NCI-H2029 (cell line): ENCODE results near the gene PDHB.
"Not testable (repeated sequence)": the region's sequence is repeated elsewhere in the genome, so short reads cannot be mapped to it uniquely, and the experiment has no call there.

Source experiments
- DNase-seq: peaks from one replicate; lab custom pipeline; 2025; lab: John Stamatoyannopoulos, UW

Gene PDHB

DNA sequence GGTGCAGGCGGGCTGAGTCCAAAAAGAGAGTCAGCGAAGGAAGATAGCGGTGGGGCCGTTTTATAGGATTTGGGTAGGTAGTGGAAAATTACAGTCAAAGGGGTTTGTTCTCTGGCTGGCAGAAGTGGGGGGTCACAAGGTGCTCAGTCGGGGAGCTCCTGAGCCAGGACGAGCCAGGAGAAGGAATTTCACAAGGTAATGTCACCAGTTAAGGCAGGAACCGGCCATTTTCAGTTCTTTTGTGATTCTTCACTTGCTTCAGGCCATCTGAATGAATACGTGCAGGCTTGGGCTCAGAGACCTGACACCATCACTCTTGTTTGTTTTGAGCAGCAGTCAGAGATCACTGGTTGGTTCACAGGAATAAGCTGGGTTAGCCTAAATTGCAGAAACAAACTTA is 3.6 kb upstream of the PDHB start:
- DNase-seq: not testable (repeated sequence)

DNA sequence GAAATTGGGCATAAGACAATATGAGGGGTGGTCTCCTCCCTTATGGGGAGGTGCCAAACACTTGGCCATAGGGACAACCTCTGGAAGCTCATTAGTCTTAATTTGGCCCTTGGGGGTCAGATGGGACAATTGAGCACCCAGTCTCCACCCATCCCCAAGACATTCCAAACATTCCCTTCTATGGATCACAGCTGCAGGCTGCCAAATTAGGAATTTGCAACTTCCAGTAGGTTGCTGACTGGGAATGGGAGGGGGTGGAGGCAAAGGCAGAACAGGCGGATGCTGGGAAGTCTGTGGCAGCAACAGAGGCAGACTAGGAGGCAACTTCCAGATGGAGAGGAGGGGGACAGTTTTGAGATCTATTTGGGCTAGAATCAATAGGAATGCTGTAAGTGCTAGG is 1.4 kb upstream of the PDHB start:
- no peak for DNase-seq

DNA sequence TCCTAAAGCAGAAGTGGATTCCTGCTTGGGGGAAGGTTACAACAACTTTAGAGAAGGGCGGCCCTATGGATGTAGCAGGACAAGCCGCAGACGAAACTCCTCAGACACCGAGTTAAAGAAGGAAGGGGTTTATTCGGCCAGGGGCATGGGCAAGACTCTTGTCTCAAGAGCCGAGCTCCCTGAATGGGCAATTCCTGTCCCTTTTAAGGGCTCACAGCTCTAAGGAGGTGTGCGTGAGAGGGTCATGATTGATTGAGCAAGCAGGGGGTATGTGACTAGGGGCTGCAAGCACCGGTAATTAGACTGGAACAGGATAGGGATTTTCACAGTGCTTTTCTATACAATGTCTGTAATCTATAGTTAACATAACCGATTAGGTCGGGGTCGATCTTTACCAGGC is 879 bp upstream of the PDHB start:
- no peak for DNase-seq

DNA sequence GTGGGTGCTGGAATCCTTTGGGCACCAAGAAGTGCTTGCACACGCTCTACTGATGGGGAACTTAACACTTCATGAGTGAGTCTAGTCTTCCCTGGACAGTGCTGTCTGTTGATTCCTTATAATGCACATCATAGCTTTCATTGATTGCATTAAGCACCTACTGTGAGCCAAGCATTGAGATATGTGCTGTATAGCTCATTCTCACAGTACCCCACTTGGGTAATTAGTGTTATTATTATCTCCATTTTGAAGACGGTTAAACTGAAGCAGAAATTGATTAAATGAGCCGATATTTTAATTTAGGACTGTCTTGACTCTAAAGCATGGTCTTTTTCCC is 504 bp upstream of the PDHB start:
- DNase-seq: no peak

DNA sequence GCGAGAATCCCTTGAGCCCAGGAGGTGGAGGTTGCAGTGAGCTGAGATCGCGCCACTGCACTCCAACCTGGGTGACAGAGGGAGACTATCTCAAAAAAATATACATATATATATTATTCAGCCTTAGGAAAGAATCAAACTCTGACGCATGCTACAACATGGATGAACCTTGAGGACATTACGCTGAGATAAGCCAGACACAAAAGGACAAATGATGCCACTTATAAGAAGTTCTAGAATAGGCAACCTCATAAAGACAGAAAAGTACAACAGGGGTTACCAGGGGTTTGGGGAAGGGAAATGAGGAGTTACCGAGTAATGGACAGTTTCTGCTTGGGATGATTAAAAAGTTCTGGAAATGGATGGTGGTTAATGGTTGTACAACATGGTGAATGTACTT is 727 bp downstream of the PDHB start:
- DNase-seq: no peak

DNA sequence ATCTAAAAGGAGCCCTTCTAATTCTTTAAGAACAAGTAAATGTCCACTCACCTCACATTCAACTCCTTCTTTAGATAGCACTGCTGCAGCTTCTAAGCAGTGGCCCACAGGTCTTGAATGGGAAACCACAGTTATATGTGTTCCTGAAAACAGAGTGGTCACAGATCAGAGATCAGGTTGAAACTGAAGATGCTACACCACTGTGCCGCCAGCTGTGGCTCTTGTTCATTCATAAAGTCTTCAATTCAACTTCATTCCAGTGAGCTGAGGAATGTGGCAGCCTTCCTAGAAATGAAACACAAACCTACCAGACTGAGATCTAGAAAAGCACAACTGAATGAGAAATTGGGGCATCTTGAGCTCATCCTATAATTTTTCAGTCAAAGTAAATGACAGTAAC is 4.0 kb downstream of the PDHB start:
- DNase-seq: no peak

DNA sequence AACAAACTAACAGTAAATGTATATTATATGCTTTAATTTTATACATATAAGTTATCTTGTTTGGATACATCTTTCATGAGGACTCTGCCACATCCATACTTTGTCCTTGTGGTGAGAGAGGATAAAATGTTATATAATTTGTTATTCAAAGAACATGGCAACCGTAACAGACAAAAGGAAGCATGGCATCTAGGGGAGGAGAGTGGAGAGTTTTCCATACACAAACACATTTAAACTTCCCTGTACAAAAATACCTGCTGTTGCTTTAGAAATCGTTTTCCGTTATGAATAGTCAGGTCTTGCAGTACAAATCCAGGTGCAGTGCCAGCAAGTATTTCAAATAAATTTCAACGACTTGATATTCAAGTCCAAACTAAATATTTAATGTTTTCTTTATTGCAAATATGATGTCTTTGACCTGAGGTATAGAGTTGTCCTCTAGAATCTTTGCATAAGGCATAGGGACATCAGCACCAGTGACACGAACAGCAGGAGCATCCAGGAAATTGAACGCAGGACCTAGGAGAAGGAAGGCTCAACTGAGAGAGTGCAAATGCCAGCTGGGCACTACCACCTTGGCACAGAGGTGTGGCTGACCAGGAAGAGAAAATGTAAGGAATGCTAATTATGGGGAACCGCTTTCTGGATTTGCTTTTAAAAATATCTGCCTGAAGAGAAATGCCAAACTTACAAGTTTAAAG is 5.8 kb downstream of the PDHB start:
- no peak for DNase-seq

DNA sequence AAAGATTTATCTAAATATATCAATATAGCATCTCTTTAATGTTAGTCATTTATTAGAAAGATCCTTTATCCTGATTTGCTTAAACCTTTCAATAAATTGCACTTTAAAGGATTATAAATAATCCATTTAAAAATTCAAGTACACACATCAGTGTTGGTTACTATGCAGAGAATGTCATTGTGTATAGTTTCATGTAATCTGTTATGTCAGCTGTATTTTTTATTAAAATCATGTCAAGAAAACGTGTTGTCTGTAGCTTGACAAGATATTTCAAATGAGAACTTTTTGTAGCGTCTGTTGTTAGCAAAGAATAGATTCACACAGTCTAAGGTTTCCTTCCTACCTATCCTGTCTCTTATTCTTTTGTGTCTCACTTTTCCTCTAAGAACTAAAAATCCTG is 7.8 kb downstream of the PDHB start:
- no peak for DNase-seq

DNA sequence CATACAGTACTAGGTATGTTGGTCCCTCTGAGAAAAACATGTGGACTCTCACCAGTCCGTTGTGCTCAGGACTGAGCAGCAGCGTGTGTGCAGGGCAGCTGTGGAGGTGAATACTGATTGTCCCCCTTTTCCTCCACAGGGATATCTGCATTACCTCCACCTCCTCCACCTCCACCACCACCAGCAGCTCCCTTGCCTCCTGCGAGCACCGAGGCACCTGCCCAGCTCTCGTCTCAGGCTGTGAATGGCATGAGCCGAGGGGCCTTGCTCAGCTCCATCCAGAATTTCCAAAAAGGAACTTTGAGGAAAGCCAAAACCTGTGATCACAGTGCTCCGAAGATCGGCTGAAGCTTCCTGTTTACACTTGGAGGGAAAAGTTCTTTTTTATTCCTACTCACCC is 9.0 kb downstream of the PDHB start:
- no peak for DNase-seq

DNA sequence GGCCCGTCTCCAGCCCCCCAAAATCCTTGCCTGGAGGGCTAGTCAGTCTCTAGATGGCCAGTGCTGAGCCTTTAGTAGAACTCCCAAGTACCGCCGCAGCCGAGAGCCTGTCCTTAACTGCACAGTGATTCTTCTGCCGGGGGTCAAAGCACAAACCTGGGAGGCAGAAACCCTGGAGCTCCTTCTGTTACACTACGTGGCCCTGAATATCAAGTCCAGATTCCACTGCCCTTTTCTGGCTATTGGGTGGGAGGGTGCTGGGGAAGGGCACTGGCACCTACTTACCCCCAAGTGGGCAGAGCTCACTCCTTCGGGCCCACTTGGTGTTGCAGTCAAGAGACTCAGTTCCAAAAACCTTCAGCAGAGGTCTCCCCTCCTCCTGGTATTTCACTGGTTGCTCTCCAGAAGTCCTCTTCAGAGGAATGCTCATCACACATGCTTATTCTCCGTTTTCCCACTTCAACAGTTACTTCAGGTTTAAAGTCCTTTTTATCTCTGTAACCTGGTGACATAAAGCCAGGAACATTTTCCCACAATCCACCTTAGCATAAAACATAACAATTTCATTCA is 10.8 kb downstream of the PDHB start:
- DNase-seq: no peak

DNA sequence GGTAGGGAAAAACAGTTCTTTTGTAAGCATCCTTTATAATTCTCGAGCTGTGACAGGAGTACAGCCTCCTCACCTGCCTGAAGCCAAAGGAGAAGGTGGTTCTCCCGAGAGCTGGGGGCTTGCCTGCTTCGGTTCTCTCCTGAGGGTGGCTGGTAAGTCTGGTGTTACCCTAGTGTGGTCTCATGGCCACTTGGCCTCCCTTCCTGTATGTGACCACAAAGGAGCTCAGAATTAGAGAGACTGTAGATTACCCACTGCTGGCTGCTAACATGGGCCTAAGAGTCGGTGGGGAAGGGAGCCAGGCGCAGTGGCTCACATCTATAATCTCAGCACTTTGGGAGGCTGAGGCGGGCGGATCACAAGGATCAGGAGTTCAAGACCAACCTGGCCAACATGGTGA is 12.6 kb downstream of the PDHB start:
- DNase-seq: no peak

DNA sequence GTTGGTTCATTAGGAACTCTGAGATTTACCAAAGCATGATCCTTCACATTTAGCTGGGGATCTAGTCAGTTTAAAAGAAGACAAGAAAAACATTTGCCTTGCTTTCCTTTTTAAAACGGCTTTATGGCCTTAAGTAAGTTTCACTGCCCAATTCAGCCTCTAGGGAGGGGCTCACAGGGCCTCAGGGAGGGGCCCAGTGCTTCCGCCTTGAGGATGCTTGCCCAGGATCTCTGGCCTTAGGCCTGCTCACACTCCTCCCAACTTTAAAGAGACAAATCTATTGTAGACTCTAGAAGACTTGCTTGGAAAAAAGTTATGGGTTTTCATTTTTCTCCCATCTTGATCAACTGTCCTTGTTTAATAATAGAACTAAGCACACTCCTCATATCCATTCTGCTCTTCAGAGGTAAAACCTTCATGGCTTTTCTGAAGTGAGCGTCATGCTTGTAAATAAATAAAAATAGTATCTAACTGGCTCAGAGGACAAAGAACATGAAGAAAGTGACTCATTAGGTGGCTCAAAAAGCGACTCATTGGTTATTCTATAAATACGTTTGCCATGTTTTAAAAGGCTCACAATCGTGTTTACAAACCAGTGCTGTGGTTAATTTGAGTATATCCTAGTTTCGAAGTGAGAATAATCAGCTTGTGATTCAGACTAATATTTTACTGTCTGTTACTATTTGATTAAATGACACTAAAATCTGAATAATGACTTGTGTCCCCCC is 13.7 kb downstream of the PDHB start:
- DNase-seq: no peak

DNA sequence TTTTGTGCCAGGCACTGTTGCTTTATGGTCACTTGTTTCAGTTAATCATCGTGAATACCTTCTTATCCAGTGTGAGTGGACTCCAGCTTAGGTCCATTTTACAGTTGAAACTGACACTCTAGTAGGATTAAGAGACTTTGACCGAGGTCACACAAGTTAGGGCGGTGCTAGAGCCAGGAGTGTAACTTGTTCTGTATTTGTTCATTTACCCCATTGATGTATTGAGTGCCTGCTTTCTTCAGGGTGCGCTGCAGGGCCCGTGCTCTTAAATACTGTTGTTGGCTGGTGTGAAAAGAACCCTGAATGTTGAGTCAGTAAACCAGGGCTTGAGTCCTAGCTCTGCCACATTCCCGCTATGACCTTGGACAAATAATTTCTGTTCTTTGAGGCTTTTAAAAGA is 15.4 kb downstream of the PDHB start:
- no peak for DNase-seq

DNA sequence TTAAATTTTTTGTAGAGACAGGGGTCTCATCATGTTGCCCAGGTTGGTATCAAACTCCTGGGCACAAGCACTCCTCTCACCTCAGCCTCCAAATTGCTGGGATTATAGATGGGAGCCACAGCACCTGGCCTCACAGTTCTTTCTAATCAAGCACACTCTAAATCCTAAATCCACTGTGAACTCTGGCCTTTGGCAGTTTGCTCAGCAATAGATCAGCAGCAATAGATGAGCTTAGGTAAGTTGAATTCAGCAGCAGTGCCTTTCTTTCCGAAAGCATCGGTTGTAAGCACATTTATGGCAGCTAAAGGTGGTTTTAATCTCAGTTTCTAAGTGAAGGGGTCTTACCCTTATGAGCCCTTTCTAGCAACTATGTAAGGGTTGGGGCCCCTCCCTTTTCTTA is 16.6 kb downstream of the PDHB start:
- DNase-seq: no peak

DNA sequence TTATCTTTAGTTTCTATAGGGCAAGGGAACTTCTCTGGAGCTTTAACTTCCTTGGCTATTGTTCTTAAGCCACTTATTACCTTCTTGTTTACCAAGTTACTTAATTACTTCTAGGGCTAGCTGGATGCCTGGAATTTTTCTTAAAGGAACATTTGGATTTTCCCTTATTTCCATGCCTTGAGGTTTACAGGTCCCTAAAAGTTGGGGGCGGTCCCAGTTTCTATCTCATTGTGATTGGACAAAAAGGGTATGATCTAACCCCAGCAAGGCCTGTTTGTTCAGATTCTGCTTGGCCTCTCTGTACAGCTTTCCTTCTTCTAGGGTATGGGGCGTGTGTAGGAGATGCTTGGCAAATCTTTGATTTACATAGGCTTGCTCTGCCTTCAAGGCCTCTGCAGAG is 17.4 kb downstream of the PDHB start:
- no peak for DNase-seq

DNA sequence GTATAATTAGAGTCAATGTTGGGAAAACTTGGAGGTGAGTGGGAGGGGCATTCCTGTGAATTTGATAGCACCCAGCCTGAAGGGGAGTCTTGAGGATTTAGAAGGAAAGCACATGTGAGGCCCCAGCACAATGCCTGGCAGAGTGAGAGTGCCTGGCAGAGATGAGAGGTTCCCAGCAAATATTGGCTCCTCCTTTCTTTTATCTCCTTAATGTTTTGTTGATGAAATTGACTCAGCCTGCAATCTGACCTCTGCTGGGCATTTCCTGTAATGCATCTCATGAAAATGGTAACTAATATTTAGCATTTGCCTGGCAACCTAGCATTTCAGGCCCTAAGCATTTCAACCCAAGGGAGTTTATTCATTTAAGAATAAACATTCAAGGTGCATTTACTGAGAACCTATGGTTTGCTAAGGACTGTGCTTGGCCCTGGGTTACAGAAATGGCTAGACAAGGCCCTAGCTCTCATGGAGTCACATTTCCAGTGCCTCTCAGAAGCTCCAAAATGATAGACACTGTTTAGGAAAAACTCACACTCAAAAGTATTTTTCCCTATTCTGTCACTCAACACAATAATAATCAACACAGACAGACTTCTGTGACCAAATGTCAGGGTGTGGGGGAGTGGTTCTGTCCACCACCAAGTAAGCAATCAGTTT is 19.0 kb downstream of the PDHB start:
- DNase-seq: peak; percentile 12

DNA sequence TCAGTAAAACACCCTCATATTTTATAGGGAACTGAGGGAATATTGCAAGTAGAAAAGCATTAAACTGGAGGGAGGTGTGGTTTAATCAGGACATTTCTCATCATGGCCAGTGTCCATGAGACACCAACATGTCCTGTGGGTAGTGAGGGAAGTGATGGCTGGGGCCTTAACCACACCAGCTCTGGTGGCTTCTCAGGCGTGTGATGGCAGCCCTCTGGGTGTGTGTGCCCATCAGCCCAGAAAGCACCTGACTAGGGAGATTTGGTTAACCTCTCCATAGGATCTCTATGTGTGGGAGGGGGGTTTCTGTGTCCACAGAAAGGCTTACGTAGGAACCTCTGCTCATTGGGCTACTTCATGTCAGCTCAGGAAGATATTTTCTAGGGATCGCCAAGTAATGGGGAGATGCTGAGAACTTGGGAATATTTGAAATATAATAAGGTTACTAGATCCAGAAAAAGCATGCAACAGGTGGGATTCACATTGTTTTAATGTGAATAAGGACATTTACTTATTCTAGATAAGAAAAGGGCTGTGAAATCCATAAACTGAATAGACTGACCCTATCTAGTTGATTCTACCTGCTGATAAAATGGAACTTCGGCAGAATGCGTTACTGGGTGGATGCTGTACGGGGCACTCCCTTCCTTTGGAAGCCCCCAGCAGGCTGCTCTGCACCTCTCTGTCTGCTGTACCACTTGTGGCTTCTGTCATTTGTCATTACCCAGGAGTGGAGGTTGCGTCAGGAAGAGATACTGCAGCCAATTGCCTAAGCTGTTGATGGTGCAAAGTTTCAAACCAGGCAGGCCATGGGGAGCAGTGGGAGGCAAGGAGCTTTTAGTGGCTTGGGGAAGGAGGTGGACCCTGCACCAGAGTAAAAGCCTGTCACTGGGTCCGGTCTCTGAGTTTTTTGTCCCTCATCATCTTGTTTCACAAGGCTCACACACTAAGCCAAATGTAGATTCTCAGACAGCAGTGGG is 21.5 kb downstream of the PDHB start:
- no peak for DNase-seq

DNA sequence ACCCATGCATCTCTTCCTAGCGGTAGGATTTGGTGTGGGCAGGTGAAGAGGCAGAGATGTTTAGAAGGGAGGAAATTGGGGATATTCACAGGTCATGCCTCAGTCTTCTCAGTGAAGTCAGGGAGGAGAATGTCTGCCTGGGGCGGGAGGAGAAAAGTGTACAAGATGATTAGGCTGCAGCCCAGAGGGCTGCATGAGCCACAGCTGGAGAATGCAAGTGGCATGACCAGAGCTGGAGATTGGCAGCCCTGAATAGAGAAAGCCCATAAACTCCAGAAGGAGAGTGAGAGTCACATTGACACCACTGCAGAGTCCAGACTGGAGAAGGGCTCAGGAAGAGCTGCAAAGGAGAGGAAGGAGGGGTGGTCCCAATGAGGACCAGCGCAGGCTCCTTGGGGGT is 22.6 kb downstream of the PDHB start:
- no peak for DNase-seq

DNA sequence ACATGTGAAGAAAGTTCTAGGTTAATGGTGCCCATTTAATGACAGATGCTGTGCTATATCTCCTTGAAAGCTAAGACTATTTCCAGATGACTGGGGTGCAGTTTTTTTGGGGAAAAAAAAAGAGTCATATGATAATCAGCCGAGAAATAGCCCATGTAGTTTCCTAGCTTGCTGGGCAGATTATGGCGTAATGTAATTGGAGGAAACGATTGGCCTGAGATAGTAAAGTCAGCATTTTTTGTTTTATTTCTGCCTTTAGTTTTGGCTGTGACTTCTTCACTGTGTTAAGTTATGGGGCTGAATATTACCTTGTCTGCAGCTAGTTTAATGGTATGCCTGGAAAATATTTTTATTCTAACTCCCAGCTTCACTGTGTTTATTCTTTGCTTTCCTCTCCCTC is 24.0 kb downstream of the PDHB start:
- no peak for DNase-seq

DNA sequence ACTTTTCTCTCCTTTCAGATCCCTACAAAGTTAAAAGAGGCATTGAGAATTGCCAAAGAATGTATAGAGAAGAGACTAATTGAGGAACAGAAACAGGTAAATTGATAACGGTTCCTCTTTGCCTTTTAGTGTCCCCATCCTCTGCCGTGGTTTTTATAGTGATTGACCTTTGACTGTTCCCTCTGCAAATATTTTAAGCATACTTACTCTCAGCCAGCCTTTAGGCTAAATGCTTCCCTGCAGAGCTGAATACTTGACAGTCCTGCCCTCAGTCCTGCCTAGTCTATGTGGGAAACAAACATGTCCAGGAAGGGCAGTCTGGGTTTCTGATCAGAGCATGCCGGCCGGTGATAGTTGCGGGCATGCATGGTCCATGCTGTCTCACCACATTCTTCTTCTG is 24.7 kb downstream of the PDHB start:
- DNase-seq: no peak

DNA sequence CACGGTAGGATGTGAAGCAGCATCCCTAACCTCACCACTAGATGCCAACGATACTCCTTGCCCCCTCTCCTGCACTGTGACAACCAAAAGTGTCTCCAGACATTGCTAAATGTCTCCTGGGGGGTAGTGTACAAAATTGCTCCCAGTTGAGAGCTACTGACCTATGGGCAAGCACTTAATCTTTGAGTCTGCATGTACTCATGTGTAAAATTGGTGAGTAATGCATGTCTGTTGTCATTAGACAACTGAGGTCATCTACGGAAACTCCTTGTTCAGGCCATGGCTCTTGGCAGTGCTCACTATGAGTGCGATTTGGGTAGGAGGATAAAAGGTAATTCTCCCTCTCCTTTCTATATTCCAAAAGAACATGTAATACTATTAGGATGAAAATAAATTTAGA is 29.2 kb downstream of the PDHB start:
- DNase-seq: no peak

DNA sequence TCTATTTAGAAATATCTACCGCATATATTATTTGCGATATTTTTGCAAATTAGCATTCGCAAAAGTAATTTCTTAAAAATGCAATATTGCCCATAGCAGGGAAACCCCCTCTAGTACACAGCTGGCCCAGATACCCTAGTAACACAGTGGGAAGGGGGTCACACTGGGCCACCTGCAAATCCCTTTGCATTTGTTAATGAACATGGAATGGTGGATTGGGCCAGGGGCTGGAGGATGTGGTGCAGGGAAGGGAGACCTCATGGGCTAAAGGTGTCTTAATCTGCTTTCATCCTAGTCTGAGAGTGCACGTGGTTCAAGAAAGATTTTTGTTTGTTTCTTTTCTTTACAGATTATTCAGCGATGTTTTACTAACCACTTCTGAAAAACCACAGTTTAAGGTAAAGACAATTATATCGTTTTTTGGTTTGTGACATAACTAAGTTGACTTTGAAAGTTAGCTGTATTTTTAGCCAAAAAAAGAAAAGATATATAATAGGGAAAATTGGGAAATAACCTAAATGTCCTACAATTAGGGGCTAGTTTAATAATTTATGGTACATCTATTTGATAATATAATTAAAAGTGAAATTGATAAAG is 30.0 kb downstream of the PDHB start:
- no peak for DNase-seq
